GM12801 (cell line): ENCODE results near the gene C1orf210.

ENCODE experiments used
- TF ChIP-seq, protein P1 (sequence below): IDR thresholded peaks from one replicate; pipeline ENCODE4 v1.5.1; 2011; ENCODE audit warnings: control low read depth; ENCODE audit not compliant: insufficient read length; ENCODE audit errors: extremely low read depth

The C1orf210 gene

GRCh38 chr1:43282220-43283195, 2.9 kb downstream of the C1orf210 start:
- TF ChIP-seq, protein P1, sequence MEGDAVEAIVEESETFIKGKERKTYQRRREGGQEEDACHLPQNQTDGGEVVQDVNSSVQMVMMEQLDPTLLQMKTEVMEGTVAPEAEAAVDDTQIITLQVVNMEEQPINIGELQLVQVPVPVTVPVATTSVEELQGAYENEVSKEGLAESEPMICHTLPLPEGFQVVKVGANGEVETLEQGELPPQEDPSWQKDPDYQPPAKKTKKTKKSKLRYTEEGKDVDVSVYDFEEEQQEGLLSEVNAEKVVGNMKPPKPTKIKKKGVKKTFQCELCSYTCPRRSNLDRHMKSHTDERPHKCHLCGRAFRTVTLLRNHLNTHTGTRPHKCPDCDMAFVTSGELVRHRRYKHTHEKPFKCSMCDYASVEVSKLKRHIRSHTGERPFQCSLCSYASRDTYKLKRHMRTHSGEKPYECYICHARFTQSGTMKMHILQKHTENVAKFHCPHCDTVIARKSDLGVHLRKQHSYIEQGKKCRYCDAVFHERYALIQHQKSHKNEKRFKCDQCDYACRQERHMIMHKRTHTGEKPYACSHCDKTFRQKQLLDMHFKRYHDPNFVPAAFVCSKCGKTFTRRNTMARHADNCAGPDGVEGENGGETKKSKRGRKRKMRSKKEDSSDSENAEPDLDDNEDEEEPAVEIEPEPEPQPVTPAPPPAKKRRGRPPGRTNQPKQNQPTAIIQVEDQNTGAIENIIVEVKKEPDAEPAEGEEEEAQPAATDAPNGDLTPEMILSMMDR, result no peak

DNA sequence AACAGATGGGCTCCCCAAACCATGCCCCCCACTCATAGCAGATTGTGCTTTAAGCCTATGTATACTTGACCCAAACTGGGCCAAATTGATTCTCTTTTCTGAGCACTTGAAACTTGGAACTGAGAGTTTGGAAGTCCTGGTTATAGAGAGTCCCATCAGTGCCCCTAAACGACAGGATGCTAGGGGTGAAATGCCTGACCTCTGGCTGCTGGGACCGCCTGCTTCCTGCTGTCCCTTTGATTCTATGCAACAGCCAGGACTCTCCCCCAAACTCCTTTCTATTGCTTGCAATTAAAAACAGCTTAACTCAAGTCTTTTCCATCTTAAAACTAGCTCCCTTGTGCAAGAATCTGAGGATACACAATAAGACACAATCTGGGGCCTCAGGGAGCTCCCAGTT, 4.7 kb downstream of the C1orf210 start:
- TF ChIP-seq, protein P1, result no peak

DNA sequence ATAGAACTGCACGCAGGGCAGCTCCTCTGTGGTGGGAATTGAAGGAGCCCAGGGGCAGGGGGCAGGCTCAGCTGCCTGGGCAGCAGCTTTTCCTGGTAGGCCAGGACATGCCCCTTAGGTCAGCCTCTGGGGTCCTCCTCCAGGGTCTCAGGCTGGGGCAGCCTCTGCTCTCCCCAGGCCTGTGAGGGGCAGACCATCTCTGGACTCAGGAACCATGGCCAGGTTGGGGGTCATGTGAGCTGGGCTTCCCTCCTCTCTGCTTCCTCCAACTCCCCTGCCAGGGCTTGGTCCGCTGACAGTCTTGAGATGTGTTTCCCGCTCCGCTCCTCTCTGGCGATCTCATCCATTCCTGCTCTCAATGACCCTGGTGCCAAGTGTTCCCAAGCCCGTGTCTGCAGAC, 5.7 kb downstream of the C1orf210 start:
- TF ChIP-seq, protein P1, result no peak

GRCh38 chr1:43279161-43279560, 6.2 kb downstream of the C1orf210 start:
- TF ChIP-seq, protein P1, result no peak

- TF ChIP-seq, protein P1, result no peak
Observed at GRCh38 chr1:43277116-43277876, 8.1 kb downstream of the C1orf210 start.

- TF ChIP-seq, protein P1, result no peak
Observed at GRCh38 chr1:43276673-43277072, 8.7 kb downstream of the C1orf210 start.
